DND-41 (cell line): ENCODE data around the gene ANO8.

Experiments
- EZH2 ChIP-seq: IDR thresholded peaks from 3 replicates; pipeline ENCODE4 v1.6.1; 2012; ENCODE audit warnings: borderline replicate concordance, low read depth, mild to moderate bottlenecking, moderate library complexity, low read length, inconsistent platforms; ENCODE audit not compliant: severe bottlenecking
- TF ChIP-seq, protein P1 (sequence below): IDR thresholded peaks from 2 replicates; pipeline ENCODE4 v1.5.1; 2012; ENCODE audit warnings: borderline replicate concordance, low read length, moderate library complexity, mild to moderate bottlenecking; ENCODE audit not compliant: poor library complexity, severe bottlenecking; ENCODE audit errors: extremely low read depth

DNA sequence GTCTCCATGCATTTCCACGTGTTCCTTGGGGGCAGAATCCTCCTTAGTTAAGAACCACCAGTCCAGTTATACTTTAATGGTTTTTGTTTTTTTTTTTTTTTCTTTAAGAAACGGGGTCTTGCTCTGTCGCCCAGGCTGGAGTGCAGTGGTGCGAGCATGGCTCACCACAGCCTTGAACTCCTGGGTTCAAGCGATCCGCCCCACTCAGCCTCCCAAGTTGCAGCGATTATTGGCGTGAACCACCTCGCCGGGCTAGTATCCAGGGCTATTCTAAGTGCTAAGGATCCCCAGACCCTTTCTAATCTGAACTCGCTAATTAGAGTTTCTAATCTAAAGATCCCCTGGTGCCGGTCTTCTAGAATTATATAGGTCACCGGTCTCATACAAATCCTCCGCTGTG is 41.0 kb downstream of the ANO8 start:
- TF ChIP-seq, protein P1, sequence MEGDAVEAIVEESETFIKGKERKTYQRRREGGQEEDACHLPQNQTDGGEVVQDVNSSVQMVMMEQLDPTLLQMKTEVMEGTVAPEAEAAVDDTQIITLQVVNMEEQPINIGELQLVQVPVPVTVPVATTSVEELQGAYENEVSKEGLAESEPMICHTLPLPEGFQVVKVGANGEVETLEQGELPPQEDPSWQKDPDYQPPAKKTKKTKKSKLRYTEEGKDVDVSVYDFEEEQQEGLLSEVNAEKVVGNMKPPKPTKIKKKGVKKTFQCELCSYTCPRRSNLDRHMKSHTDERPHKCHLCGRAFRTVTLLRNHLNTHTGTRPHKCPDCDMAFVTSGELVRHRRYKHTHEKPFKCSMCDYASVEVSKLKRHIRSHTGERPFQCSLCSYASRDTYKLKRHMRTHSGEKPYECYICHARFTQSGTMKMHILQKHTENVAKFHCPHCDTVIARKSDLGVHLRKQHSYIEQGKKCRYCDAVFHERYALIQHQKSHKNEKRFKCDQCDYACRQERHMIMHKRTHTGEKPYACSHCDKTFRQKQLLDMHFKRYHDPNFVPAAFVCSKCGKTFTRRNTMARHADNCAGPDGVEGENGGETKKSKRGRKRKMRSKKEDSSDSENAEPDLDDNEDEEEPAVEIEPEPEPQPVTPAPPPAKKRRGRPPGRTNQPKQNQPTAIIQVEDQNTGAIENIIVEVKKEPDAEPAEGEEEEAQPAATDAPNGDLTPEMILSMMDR, result no peak
- no peak for TF ChIP-seq EZH2
